Fibroblast of skin of right biceps (primary cell): ENCODE measurements around the gene MED4.

Source experiments
- DNase-seq: peaks from one replicate; pipeline ENCODE4 v3.0.0-alpha.2; 2013

Gene MED4

GRCh38 chr13:48028066-48028465 is 66.8 kb downstream of the MED4 start:
- DNase-seq, result no peak
